Activated T-helper 17 cell treated with anti-CD3 and anti-CD28 coated beads, Interleukin-2, amount 50 U/mL, for 72 hours (primary cell): ENCODE results near the gene NCDN. TPM values are rescaled to one million over a fixed set of nuclear protein-coding genes. Genes with fewer than 3 reads are reported as not detected.
A peak's percentile ranks its signal among the peaks of the same experiment; 100 is the strongest.

Experiments
- ATAC-seq: fragments of 150-1000 bp; cut with Tn5 transposase; replicated peaks from 2 replicates; pipeline ENCODE4 v1.10.0; 2021; ENCODE audit warnings: mild to moderate bottlenecking, moderate library complexity
- H3K27ac Mint-ChIP-seq: one replicate; pipeline ENCODE4 v1.8.0; 2022; ENCODE audit warnings: mixed read lengths
- H3K27me3 Mint-ChIP-seq: one replicate; pipeline ENCODE4 v1.8.0; 2022; ENCODE audit warnings: mixed read lengths
- H3K36me3 Mint-ChIP-seq: one replicate; pipeline ENCODE4 v1.8.0; 2022; ENCODE audit warnings: low read depth, mild to moderate bottlenecking, mixed read lengths
- H3K4me1 Mint-ChIP-seq: one replicate; pipeline ENCODE4 v1.8.0; 2022; ENCODE audit warnings: mixed read lengths
- H3K4me3 Mint-ChIP-seq: one replicate; pipeline ENCODE4 v1.8.0; 2022; ENCODE audit warnings: mild to moderate bottlenecking, mixed read lengths
- H3K9me3 Mint-ChIP-seq: one replicate; pipeline ENCODE4 v1.8.0; 2022; ENCODE audit warnings: mixed read lengths
- total RNA-seq, 2 donors: library from RNA; stranded (reverse); gene quantifications; one replicate each; pipeline ENCODE4 v1.2.3, GENCODE V29; 2022

NCDN gene
- total RNA-seq, 2 donors from 2014 or later, result 37.1 to 42.4 TPM

DNA sequence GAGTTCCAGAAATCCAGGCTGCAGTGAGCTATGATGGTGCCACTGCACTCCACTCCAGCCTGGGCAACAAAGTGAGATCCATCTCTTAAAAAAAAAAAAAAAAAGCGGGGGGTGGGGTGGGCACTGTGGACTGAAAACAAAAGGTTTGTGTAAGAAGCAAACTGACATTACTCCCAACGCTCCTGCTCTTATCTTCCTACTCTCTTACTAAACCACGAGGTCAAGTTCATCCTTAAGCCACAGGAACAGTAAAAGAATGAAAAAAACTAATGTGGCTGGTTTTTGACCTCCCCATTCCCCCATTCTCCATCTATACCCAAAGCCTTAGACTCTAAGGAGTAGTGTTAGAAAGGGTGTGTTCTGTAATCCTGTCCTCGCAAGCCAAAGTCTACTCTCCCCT, 46.3 kb downstream of the NCDN start:
- ATAC-seq, result no peak
- H3K27ac Mint-ChIP-seq, result no peak overlapping the region
- no peak overlapping the region for H3K4me3 Mint-ChIP-seq
- H3K27me3 Mint-ChIP-seq, result no peaks in the 10 kb centered on the region
- peaks cover 95% of the 10 kb centered on the region for H3K36me3 Mint-ChIP-seq
- H3K9me3 Mint-ChIP-seq, result no peaks in the 10 kb centered on the region
- H3K4me1 Mint-ChIP-seq, result no peaks in the 10 kb centered on the region

DNA sequence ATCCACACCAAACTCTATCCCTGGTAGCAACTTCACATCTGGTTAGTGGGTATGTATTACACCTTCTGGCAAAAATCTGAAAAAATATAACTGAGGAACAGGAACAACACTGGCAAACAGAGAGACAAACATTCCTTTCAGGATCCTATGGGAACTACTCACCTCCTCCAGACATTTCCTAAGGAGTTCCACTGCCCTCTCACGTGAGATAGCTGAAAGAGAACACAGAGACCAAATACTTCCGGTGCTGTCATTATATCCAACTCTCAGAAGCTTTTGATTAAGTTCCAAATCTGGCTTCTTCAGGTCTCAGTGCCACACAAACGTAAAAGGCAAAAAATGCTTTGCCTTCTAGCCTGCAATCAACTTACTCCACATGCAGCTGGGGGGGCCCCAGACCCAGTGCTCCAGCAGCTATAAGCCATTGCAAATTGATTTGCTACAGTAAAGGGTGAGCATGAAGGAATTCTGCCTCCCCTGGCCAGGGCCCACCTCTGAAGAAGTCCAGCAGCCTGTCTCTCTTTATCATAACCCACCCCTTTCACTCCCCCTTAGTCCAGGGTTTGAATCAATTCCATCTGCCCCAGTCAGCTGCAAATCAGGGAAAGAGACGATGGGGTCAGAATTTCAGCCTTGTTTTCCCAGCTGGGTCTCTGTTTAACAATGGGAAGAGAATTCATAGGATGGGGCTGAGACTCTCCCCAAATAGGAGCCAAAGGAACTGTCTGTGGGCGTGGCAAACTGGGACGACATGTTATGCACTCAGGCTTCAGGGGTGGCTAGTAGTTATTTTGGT, 47.7 kb downstream of the NCDN start:
- Mint-ChIP-seq H3K9me3 (no peaks in the 10 kb centered on the region), H3K4me1 (no peaks in the 10 kb centered on the region), H3K27me3 (no peaks in the 10 kb centered on the region), H3K36me3 (peaks cover 95% of the 10 kb centered on the region), H3K4me3 (no peak overlapping the region), H3K27ac (no peak overlapping the region)
- ATAC-seq, result no peak

DNA sequence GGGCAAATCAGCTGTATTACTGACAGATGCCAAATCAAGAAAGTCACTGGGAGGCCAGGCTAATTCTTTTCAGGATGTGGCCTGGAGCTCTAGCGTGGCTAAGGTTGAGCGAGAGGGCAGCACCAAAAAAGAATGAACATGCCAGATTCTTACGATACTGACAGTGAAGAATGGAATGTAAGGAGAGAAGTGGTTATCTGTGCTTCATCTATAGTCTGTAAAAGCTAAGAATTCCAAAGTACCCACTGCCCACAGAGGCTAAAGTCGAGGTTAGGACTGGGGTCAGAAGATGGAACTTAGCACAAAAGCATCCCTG, 48.2 kb downstream of the NCDN start:
- no peaks in the 10 kb centered on the region for H3K9me3 Mint-ChIP-seq
- no peak for ATAC-seq
- no peak overlapping the region for H3K4me3 Mint-ChIP-seq
- peaks cover 92% of the 10 kb centered on the region for H3K36me3 Mint-ChIP-seq
- no peaks in the 10 kb centered on the region for H3K27me3 Mint-ChIP-seq
- peak overlapping the region; percentile 23 for H3K27ac Mint-ChIP-seq
- H3K4me1 Mint-ChIP-seq, result no peaks in the 10 kb centered on the region

DNA sequence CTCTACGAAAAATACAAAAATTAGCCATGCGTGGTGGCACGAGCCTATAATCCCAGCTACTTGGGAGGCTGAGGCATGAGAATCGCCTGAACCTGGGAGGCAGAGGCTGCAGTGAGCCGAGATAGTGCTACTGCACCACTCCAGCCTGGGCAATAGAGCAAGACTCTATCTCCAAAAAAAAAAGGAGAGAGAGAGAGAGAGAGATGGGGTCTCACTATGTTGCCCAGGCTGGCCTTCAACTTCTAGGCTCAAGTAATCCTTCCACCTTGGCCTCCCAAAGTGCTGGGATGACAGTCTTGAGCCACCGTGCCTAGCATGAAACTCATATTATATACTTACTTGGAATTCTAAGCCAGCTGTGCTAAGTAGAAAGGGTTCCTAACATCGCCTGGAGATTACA, 54.1 kb downstream of the NCDN start:
- peaks cover 7% of the 10 kb centered on the region for H3K4me1 Mint-ChIP-seq
- ATAC-seq, result no peak
- H3K27me3 Mint-ChIP-seq, result no peaks in the 10 kb centered on the region
- peaks cover 92% of the 10 kb centered on the region for H3K36me3 Mint-ChIP-seq
- no peaks in the 10 kb centered on the region for H3K9me3 Mint-ChIP-seq
- no peak overlapping the region for H3K4me3 Mint-ChIP-seq
- no peak overlapping the region for H3K27ac Mint-ChIP-seq

DNA sequence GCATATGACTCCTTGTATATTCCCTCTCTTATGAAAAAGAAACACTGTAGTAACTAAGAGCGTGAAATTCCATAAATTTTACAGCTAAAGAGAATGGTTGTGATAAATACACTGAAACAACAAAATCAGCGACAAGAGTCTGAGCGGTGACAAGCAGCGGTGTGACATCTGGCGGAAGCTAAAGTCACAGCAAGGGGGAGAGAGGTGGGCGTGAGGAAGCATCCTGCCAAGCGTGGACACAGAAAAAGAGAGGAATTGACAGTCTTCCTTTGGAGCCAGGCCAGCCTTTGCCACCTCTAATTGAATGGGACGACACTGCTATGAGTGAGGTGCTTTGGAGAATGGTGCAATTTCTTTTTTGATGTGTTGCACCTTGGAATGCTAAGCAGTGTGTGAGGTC, 57.8 kb downstream of the NCDN start:
- H3K4me3 Mint-ChIP-seq, result no peak overlapping the region
- no peak overlapping the region for H3K27ac Mint-ChIP-seq
- peaks cover 96% of the 10 kb centered on the region for H3K36me3 Mint-ChIP-seq
- H3K27me3 Mint-ChIP-seq, result no peaks in the 10 kb centered on the region
- no peak for ATAC-seq
- no peaks in the 10 kb centered on the region for H3K9me3 Mint-ChIP-seq
- peaks cover 7% of the 10 kb centered on the region for H3K4me1 Mint-ChIP-seq

Other genes with a start within 250 kb of the NCDN start
- gene KIAA0319L, start 396 bp upstream of the NCDN start, total RNA-seq, result 10 to 100 TPM; 45.8 to 98.2 TPM
- 1 to 10 TPM in 1 of 2 donors, under 1 TPM in 1; 0.97 to 4.5 TPM for gene TFAP2E, start 15.5 kb downstream of the NCDN start, total RNA-seq
- 100 to 1,000 TPM in 1 of 2 donors, 10 to 100 TPM in 1; 60.5 to 102 TPM for gene PSMB2, start 83.7 kb downstream of the NCDN start, total RNA-seq
- gene C1orf216, start 161.1 kb downstream of the NCDN start, total RNA-seq, result 10 to 100 TPM; 11.5 to 21.1 TPM
- gene CLSPN, start 212.2 kb downstream of the NCDN start, total RNA-seq, result 10 to 100 TPM; 27.2 to 70.7 TPM